OCI-LY1 (cell line): ENCODE results near the gene RLN3.

ENCODE experiments used
- H2AFZ ChIP-seq: fragments of 200-600 bp; sonication (generic), shearing (Covaris generic); 2 replicates; pipeline ENCODE4 v1.6.0; 2014; ENCODE audit warnings: antibody characterized with exemption, mild to moderate bottlenecking, low read length
- H3F3A ChIP-seq: fragments of 200-600 bp; sonication (generic), shearing (Covaris generic); 2 replicates; pipeline ENCODE4 v1.6.0; 2014; ENCODE audit warnings: mild to moderate bottlenecking, antibody characterized with exemption, low read length, moderate library complexity; ENCODE audit not compliant: insufficient read depth
- H3K27ac ChIP-seq: fragments of 200-600 bp; sonication (generic); 2 replicates; pipeline ENCODE4 v1.5.1; 2014; ENCODE audit warnings: low read length, mixed run types, mild to moderate bottlenecking, low read depth; ENCODE audit not compliant: poor library complexity, severe bottlenecking
- H3K27me3 ChIP-seq: fragments of 200-600 bp; sonication (generic); 2 replicates; pipeline ENCODE4 v1.6.0; 2014; ENCODE audit warnings: antibody characterized with exemption, mild to moderate bottlenecking, low read length, moderate library complexity; ENCODE audit not compliant: insufficient read depth
- H3K36me3 ChIP-seq: fragments of 200-600 bp; sonication (generic); 2 replicates; pipeline ENCODE4 v1.6.1; 2014; ENCODE audit warnings: mild to moderate bottlenecking, antibody characterized with exemption, low read length, moderate library complexity, mixed read lengths; ENCODE audit not compliant: insufficient read depth
- H3K4me1 ChIP-seq: fragments of 200-600 bp; sonication (generic); 2 replicates; pipeline ENCODE4 v1.5.1; 2014; ENCODE audit warnings: mild to moderate bottlenecking, low read length, moderate library complexity; ENCODE audit not compliant: insufficient read depth, severe bottlenecking
- H3K4me2 ChIP-seq: fragments of 200-600 bp; sonication (generic), shearing (Covaris generic); 2 replicates; pipeline ENCODE4 v1.6.1; 2014; ENCODE audit warnings: low read length
- H3K4me3 ChIP-seq: fragments of 200-600 bp; sonication (generic); 2 replicates; pipeline ENCODE4 v1.5.1; 2014; ENCODE audit warnings: low read length, low read depth, mild to moderate bottlenecking, mixed read lengths; ENCODE audit not compliant: poor library complexity, severe bottlenecking
- H3K79me2 ChIP-seq: fragments of 200-600 bp; shearing (Covaris generic); 2 replicates; pipeline ENCODE4 v1.6.1; 2016; ENCODE audit warnings: mixed run types, low read length, mixed read lengths; ENCODE audit not compliant: insufficient read depth
- H3K9ac ChIP-seq: fragments of 200-600 bp; sonication (generic), shearing (Covaris generic); 2 replicates; pipeline ENCODE4 v1.6.1; 2014; ENCODE audit warnings: mild to moderate bottlenecking, low read length, mixed read lengths
- H3K9me2 ChIP-seq: fragments of 200-600 bp; sonication (generic), shearing (Covaris generic); 2 replicates; pipeline ENCODE4 v1.6.1; 2014; ENCODE audit warnings: low read depth, mild to moderate bottlenecking, low read length, mixed read lengths
- H3K9me3 ChIP-seq: fragments of 200-600 bp; shearing (Covaris generic); 2 replicates; pipeline ENCODE4 v1.6.1; 2014; ENCODE audit warnings: low read length, mixed read lengths
- H4K20me1 ChIP-seq: fragments of 200-600 bp; sonication (generic), shearing (Covaris generic); 2 replicates; pipeline ENCODE4 v1.6.0; 2016; ENCODE audit warnings: mild to moderate bottlenecking, low read length; ENCODE audit not compliant: insufficient read depth
- EZH2 ChIP-seq: fragments of 200-600 bp; sonication (generic), shearing (Covaris generic); IDR thresholded peaks from 2 replicates; pipeline ENCODE4 v1.8.0; 2017; ENCODE audit warnings: borderline replicate concordance, mixed run types, mild to moderate bottlenecking, antibody characterized with exemption, low read length, moderate library complexity, mixed read lengths
- TF ChIP-seq, protein P1 (sequence below): fragments of 200-600 bp; sonication (generic), shearing (Covaris generic); IDR thresholded peaks from 2 replicates; pipeline ENCODE4 v1.5.1; 2017; ENCODE audit warnings: mild to moderate bottlenecking, antibody characterized with exemption, low read length, moderate library complexity, mixed read lengths

Gene RLN3, protein sequence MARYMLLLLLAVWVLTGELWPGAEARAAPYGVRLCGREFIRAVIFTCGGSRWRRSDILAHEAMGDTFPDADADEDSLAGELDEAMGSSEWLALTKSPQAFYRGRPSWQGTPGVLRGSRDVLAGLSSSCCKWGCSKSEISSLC

GRCh38 chr19:14027856-14028450 lies at the start of gene RLN3:
RLN3 (plus strand) TSS chr19:14028148; CDS start chr19:14028205, 57 bp downstream.
- TF ChIP-seq EZH2 = no peak
- TF ChIP-seq, protein P1, sequence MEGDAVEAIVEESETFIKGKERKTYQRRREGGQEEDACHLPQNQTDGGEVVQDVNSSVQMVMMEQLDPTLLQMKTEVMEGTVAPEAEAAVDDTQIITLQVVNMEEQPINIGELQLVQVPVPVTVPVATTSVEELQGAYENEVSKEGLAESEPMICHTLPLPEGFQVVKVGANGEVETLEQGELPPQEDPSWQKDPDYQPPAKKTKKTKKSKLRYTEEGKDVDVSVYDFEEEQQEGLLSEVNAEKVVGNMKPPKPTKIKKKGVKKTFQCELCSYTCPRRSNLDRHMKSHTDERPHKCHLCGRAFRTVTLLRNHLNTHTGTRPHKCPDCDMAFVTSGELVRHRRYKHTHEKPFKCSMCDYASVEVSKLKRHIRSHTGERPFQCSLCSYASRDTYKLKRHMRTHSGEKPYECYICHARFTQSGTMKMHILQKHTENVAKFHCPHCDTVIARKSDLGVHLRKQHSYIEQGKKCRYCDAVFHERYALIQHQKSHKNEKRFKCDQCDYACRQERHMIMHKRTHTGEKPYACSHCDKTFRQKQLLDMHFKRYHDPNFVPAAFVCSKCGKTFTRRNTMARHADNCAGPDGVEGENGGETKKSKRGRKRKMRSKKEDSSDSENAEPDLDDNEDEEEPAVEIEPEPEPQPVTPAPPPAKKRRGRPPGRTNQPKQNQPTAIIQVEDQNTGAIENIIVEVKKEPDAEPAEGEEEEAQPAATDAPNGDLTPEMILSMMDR = no peak
- H4K20me1 ChIP-seq = no peaks in the 10 kb centered on the region

GRCh38 chr19:13978351-13979243 lies 49.4 kb upstream of the RLN3 start:
- no peak overlapping the region for H3K27ac ChIP-seq
- H3K4me2 ChIP-seq = peak overlapping the region; percentile 51
- no peak overlapping the region for H2AFZ ChIP-seq

More at GRCh38 chr19:14027856-14028450, at the start of gene RLN3:
- H3K27ac ChIP-seq = no peak within 1 kb of the TSS
- H3K79me2 ChIP-seq = no peaks in the 10 kb centered on the region
- no peaks in the 10 kb centered on the region for H3F3A ChIP-seq
- H3K9me3 ChIP-seq = no peaks in the 10 kb centered on the region
- H3K4me1 ChIP-seq = peaks cover 11% of the 10 kb centered on the region
- H2AFZ ChIP-seq = no peak within 1 kb of the TSS
- H3K4me3 ChIP-seq = no peak within 1 kb of the TSS
- no peak within 1 kb of the TSS for H3K9ac ChIP-seq
- H3K36me3 ChIP-seq = no peaks in the 10 kb centered on the region
- no peak within 1 kb of the TSS for H3K4me2 ChIP-seq
- H3K9me2 ChIP-seq = no peaks in the 10 kb centered on the region
- H3K27me3 ChIP-seq = peaks cover 5% of the 10 kb centered on the region; the same call in 1 of the 2 replicates

GRCh38 chr19:13979244-13979615 lies 48.7 kb upstream of the RLN3 start:
- Histone ChIP-seq H2AFZ (no peak overlapping the region), H3K9me3 (no peaks in the 10 kb centered on the region), H3K4me1 (peaks cover 20% of the 10 kb centered on the region), H3K27ac (no peak overlapping the region), H3F3A (no peaks in the 10 kb centered on the region; the same call in 1 of the 2 replicates), H3K27me3 (peaks cover 23% of the 10 kb centered on the region; the same call in 1 of the 2 replicates), H3K9me2 (no peaks in the 10 kb centered on the region), H4K20me1 (no peaks in the 10 kb centered on the region), H3K79me2 (no peaks in the 10 kb centered on the region), H3K4me3 (peak overlapping the region; percentile 40), H3K9ac (peak overlapping the region; percentile 18; the same call in 1 of the 2 replicates), H3K36me3 (peaks cover 3% of the 10 kb centered on the region; the same call in 1 of the 2 replicates), H3K4me2 (peak overlapping the region; percentile 51)
- TF ChIP-seq, protein P1 = no peak
- no peak for TF ChIP-seq EZH2

More at GRCh38 chr19:13978351-13979243, 49.4 kb upstream of the RLN3 start:
- H4K20me1 ChIP-seq = no peaks in the 10 kb centered on the region
- peak overlapping the region; percentile 40 for H3K4me3 ChIP-seq
- peaks cover 3% of the 10 kb centered on the region; the same call in 1 of the 2 replicates for H3K36me3 ChIP-seq
- no peaks in the 10 kb centered on the region for H3K79me2 ChIP-seq
- no peaks in the 10 kb centered on the region for H3K9me2 ChIP-seq
- TF ChIP-seq, protein P1 = no peak
- TF ChIP-seq EZH2 = no peak
- H3F3A ChIP-seq = no peaks in the 10 kb centered on the region; the same call in 1 of the 2 replicates
- H3K4me1 ChIP-seq = peaks cover 24% of the 10 kb centered on the region
- H3K9me3 ChIP-seq = no peaks in the 10 kb centered on the region
- H3K27me3 ChIP-seq = peaks cover 23% of the 10 kb centered on the region; the same call in 1 of the 2 replicates
- peak overlapping the region; percentile 18; the same call in 1 of the 2 replicates for H3K9ac ChIP-seq
